Gastroesophageal sphincter (tissue), 3 donors: ENCODE results near the gene VPS33B.

Experiments used
- CTCF ChIP-seq, 4 experiments: fragments of 200-600 bp in 2 of 4; fragments of 450-650 bp in 2 of 4; sonication (generic) in 1 of 4; IDR thresholded peaks; one replicate each; pipeline ENCODE4 v1.5.1; 2017 to 2019; ENCODE audit warnings: antibody characterized with exemption in 4 of 4, mild to moderate bottlenecking in 2 of 4, moderate library complexity in 2 of 4
- EP300 ChIP-seq: sonication (generic); formaldehyde crosslinking; IDR thresholded peaks from one replicate; pipeline ENCODE4 v1.6.1; 2017; ENCODE audit warnings: antibody characterized with exemption, mild to moderate bottlenecking
- POLR2A ChIP-seq, 2 donors: fragments of 450-650 bp; IDR thresholded peaks; one replicate each; pipeline ENCODE4 v1.6.1; 2017; ENCODE audit warnings: antibody characterized with exemption in 2 of 2, mild to moderate bottlenecking in 2 of 2, moderate library complexity in 1 of 2
- POLR2AphosphoS5 ChIP-seq: sonication (generic); formaldehyde crosslinking; IDR thresholded peaks from one replicate; pipeline ENCODE4 v1.6.1; 2017; ENCODE audit warnings: antibody characterized with exemption

GRCh38 chr15:90989040-90989768, 33.2 kb downstream of the VPS33B start:
- TF ChIP-seq CTCF (IDR thresholded peaks at IDR 0.05) (no peak), POLR2AphosphoS5 (no peak), POLR2A (IDR thresholded peaks at IDR 0.05) (no peak), EP300 (no peak)
